ENCODE measurements around the gene COX11.

GRCh38 chr17:54968262-54968987, at the start of gene COX11, which contains the start of gene STXBP4:
- TF ChIP-seq CTCF (IDR thresholded peaks at IDR 0.05) (no peak), ZNF416 (CRISPR knock-in tag; IDR thresholded peaks at IDR 0.05) (0 out of 2 replicates have a peak, but pooled peaks have one; percentile 23), GABPB1 (CRISPR knock-in tag; IDR thresholded peaks at IDR 0.05) (peak; percentile 48), ZNF423 (CRISPR knock-in tag; IDR thresholded peaks at IDR 0.05) (no peak)
